ENCODE measurements around the gene IFNGR2. TPM values are rescaled to one million over a fixed set of nuclear protein-coding genes. Genes with fewer than 3 reads are reported as not detected.

Gene IFNGR2
- polyA plus RNA-seq, 1 donor = 52.7 TPM

Other genes with a start within 250 kb of the IFNGR2 start
- 12.8 TPM for gene IFNAR2, start 173.5 kb upstream of the IFNGR2 start, polyA plus RNA-seq (ENCODE audit: insufficient read length)
- 16.3 TPM for gene IL10RB, start 137.0 kb upstream of the IFNGR2 start, polyA plus RNA-seq (ENCODE audit: insufficient read length)
- gene IFNAR1, start 78.4 kb upstream of the IFNGR2 start, polyA plus RNA-seq (ENCODE audit: insufficient read length) = 24.3 TPM
- gene TMEM50B, start 76.6 kb downstream of the IFNGR2 start, polyA plus RNA-seq (ENCODE audit: insufficient read length) = 19.4 TPM
- gene DNAJC28, start 88.3 kb downstream of the IFNGR2 start, polyA plus RNA-seq (ENCODE audit: insufficient read length) = 2.1 TPM
- 54.2 TPM for gene GART, start 138.7 kb downstream of the IFNGR2 start, polyA plus RNA-seq (ENCODE audit: insufficient read length)
- gene SON, start 139.6 kb downstream of the IFNGR2 start, polyA plus RNA-seq (ENCODE audit: insufficient read length) = 204 TPM
- gene DONSON, start 185.3 kb downstream of the IFNGR2 start, polyA plus RNA-seq (ENCODE audit: insufficient read length) = 19.2 TPM
- 30.2 TPM for gene CRYZL1, start 238.3 kb downstream of the IFNGR2 start, polyA plus RNA-seq (ENCODE audit: insufficient read length)
- gene ITSN1, start 239.1 kb downstream of the IFNGR2 start, polyA plus RNA-seq (ENCODE audit: insufficient read length) = 34.1 TPM

Data from hindlimb muscle (tissue), 1 donor.